Muscle layer of colon (tissue), 2 donors: ENCODE data around the gene SNX12.

Source experiments
- H3K27ac ChIP-seq: one replicate; pipeline ENCODE4 v1.7.0; 2013; ENCODE audit warnings: low read depth, mild to moderate bottlenecking, low read length, moderate library complexity
- H3K27me3 ChIP-seq, 2 donors: one replicate each; pipeline ENCODE4 v1.7.0; 2013; ENCODE audit warnings: low read length in 2 of 2, mild to moderate bottlenecking in 2 of 2; ENCODE audit not compliant: insufficient read depth in 2 of 2, control insufficient read depth in 1 of 2
- H3K36me3 ChIP-seq: one replicate; pipeline ENCODE4 v1.7.0; 2013; ENCODE audit warnings: mild to moderate bottlenecking, low read length; ENCODE audit not compliant: insufficient read depth
- H3K4me1 ChIP-seq: one replicate; pipeline ENCODE4 v1.7.0; 2013; ENCODE audit warnings: mild to moderate bottlenecking, low read length; ENCODE audit not compliant: insufficient read depth
- H3K4me3 ChIP-seq, 2 donors: one replicate each; pipeline ENCODE4 v1.7.0; 2013; ENCODE audit warnings: low read length in 2 of 2, low read depth in 1 of 2, mild to moderate bottlenecking in 1 of 2, moderate library complexity in 1 of 2
- H3K9ac ChIP-seq: one replicate; pipeline ENCODE4 v1.7.0; 2013; ENCODE audit warnings: low read length
- H3K9me3 ChIP-seq: one replicate; pipeline ENCODE4 v1.7.0; 2013; ENCODE audit warnings: mild to moderate bottlenecking, low read length
- donor health status: abdominal sarcoma.
- donor health status: Adenocarcinoma of cecum.

SNX12 gene

GRCh38 chrX:71017396-71017939 is 50.7 kb downstream of the SNX12 start:
- H3K4me1 ChIP-seq, result no peaks in the 10 kb centered on the region
- H3K36me3 ChIP-seq, result no peaks in the 10 kb centered on the region
- no peaks in the 10 kb centered on the region for H3K9me3 ChIP-seq
- no peaks in the 10 kb centered on the region for H3K27me3 ChIP-seq
- no peak overlapping the region for H3K9ac ChIP-seq
- no peak overlapping the region for H3K27ac ChIP-seq
- no peak overlapping the region for H3K4me3 ChIP-seq
